GM21825 (cell line): ENCODE data around the gene HOXA3.
A peak's percentile ranks its signal among the peaks of the same experiment; 100 is the strongest.

Experiments used
- ATAC-seq: cut with Tn5 transposase; IDR thresholded peaks from one replicate; pipeline ENCODE4 v1.9.1; 2021; ENCODE audit warnings: mild to moderate bottlenecking, moderate library complexity; ENCODE audit not compliant: unreplicated experiment

Gene HOXA3

GRCh38 chr7:27157702-27158431 lies 5.5 kb upstream of the HOXA3 start:
- no peak for ATAC-seq

- no peak for ATAC-seq
Observed at GRCh38 chr7:27156916-27157701, 4.7 kb upstream of the HOXA3 start.

GRCh38 chr7:27156508-27156898 lies 4.1 kb upstream of the HOXA3 start, which contains the start of gene HOXA7:
Gene HOXA7 (minus strand): TSS chr7:27156675. CDS start chr7:27156545, 130 bp downstream.
- no peak for ATAC-seq

- no peak for ATAC-seq
Observed at GRCh38 chr7:27155816-27156507, 3.6 kb upstream of the HOXA3 start.

GRCh38 chr7:27154901-27155815 lies 2.8 kb upstream of the HOXA3 start:
- no peak for ATAC-seq

GRCh38 chr7:27154369-27154768 lies 2.0 kb upstream of the HOXA3 start:
- no peak for ATAC-seq

GRCh38 chr7:27153526-27153925 lies 1.1 kb upstream of the HOXA3 start:
- no peak for ATAC-seq

- ATAC-seq: no peak
Observed at GRCh38 chr7:27152816-27153442, 546 bp upstream of the HOXA3 start.

- ATAC-seq: no peak
Observed at GRCh38 chr7:27151341-27151930, 947 bp downstream of the HOXA3 start.

GRCh38 chr7:27150568-27151340 lies 1.6 kb downstream of the HOXA3 start:
- peak; percentile 77 for ATAC-seq

- ATAC-seq: no peak
Observed at GRCh38 chr7:27149842-27150567, 2.4 kb downstream of the HOXA3 start.

- no peak for ATAC-seq
Observed at GRCh38 chr7:27148756-27149641, 3.4 kb downstream of the HOXA3 start.

GRCh38 chr7:27148031-27148755 lies 4.2 kb downstream of the HOXA3 start:
- no peak for ATAC-seq

GRCh38 chr7:27147199-27148030 lies 5.0 kb downstream of the HOXA3 start, which contains the start of gene HOXA6:
Gene HOXA6 (minus strand): TSS chr7:27147774. CDS start chr7:27147749, 25 bp downstream.
- ATAC-seq: no peak

GRCh38 chr7:27146491-27147198 lies 5.7 kb downstream of the HOXA3 start:
- ATAC-seq: no peak
